T-helper 2 cell (primary cell): ENCODE measurements around the gene SCYL1.

ENCODE experiments used
- DNase-seq, 5 experiments: peaks; one replicate each; pipeline versions ENCODE4 v3.0.0 to v3.0.0-alpha.2; 2012 to 2022

Gene SCYL1

DNA sequence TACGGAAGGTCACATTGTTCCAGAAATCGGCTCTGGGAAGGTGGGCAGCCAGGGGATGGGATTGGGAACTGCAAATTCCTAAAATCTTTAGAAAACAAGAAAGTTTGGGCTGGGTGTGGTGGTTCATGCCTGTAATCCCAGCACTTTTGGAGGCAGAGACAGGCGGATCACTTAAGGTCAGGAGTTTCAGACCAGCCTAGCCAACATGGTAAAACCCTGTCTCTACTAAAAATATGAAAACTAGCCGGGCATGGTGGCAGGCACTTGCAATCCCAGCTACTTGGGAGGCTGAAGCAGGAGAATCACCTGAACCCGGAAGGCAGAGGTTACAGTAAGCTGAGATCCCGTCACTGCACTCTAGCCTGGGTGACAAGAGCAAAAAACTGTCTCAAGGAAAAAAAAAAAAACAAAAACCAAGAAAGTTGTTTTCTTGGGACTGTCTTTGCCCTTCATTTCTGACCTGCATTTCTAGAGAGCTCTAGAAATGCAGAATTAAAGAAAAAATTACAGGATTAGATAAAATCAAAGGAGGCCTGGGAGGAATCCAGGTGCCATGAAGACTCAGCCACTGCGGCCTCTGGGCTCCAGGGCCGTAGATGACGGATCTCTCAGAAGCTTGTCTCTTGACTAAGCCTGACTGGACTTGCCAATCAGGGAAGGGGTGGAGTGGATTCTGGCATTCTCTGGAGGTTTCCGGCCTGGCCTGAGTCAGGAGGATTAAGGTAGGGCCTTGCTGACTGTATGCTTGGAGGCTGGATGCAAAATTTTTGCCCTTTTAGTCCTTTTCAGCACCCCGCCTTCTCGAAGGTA is 31.3 kb upstream of the SCYL1 start:
- DNase-seq = no peak

DNA sequence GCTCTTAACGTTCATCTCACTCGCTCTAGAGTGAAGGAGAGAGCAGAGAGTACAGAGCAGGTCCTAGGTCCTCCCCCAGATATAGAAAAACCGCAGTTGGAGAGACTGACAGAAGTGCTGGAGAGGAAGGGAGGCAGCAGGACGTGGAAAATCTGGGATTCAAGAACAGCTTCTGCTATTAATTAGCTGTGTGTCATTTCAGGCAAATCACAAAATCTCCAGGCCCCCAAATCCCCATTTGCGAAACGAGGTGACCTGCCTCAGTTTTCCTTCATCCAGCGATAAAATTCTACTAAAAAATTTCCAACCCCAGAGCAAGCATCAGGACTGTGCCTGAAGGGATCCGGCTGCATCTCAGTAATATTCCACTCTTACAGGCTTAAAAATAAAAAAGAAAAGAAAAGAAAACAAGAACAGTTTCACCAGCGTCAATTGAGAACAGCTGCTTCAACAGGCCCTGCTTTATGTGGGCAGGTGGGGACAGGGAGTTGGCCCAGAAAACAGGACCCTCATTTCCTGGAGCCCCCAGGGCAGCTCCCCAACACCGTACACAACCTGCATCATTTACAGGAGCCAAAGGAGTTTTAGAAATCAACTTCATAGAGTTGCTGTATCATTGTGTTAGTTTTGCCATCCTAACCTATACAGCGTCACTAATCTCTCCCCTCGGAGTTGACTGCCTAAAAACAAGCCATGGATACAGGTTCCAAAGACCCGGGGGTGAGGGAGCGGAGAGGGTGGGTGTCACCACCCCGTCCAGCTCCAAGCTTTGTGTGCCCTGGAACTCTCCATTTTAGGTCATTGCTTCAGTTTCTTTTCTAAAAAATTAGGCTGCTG is 28.4 kb upstream of the SCYL1 start:
- DNase-seq = peak in 1 of 5 experiments; percentile 17

DNA sequence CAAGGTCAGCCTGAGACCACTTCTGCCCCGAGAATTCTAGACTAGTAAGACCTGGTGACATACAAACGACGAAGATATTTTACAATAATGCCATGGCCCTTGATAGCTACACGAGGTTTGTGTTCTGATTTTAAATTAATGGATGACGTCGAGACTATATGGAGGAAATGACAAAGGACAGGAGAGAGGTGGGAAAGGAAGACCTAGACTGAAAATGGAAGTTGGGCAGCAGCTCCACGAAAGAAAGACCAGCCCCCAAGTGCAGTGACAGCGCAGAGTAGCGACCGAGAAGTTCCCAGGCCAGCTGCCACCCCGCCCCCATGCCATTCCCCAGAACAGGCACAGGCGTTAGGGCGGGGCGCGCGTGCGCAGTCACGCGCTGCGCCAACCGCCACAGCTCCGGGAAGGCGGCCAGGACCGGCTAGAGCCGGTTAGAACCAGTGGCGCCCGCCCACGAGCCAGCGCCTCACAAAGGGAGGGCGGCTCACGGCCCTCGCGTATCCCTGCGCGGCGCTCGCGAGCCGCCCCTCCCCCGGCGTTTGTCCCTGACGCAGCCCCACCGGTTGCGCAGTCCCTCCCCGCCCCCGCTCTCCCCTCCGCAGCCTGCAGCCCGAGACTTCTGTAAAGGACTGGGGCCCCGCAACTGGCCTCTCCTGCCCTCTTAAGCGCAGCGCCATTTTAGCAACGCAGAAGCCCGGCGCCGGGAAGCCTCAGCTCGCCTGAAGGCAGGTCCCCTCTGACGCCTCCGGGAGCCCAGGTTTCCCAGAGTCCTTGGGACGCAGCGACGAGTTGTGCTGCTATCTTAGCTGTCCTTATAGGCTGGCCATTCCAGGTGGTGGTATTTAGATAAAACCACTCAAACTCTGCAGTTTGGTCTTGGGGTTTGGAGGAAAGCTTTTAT is 27.5 kb upstream of the SCYL1 start:
- DNase-seq = peak; percentile 96 to 100 (median 97)

DNA sequence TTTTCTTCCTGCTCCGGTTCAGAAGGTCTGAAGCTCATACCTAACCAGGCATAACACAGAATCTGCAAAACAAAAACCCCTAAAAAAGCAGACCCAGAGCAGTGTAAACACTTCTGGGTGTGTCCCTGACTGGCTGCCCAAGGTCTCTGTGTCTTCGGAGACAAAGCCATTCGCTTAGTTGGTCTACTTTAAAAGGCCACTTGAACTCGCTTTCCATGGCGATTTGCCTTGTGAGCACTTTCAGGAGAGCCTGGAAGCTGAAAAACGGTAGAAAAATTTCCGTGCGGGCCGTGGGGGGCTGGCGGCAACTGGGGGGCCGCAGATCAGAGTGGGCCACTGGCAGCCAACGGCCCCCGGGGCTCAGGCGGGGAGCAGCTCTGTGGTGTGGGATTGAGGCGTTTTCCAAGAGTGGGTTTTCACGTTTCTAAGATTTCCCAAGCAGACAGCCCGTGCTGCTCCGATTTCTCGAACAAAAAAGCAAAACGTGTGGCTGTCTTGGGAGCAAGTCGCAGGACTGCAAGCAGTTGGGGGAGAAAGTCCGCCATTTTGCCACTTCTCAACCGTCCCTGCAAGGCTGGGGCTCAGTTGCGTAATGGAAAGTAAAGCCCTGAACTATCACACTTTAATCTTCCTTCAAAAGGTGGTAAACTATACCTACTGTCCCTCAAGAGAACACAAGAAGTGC is 26.7 kb upstream of the SCYL1 start:
- peak in 4 of 5 experiments; percentile 40 to 85 (median 54) for DNase-seq

DNA sequence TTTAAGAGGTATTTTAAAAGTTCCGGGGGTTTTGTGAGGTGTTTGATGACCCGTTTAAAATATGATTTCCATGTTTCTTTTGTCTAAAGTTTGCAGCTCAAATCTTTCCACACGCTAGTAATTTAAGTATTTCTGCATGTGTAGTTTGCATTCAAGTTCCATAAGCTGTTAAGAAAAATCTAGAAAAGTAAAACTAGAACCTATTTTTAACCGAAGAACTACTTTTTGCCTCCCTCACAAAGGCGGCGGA is 26.2 kb upstream of the SCYL1 start:
- no peak for DNase-seq

DNA sequence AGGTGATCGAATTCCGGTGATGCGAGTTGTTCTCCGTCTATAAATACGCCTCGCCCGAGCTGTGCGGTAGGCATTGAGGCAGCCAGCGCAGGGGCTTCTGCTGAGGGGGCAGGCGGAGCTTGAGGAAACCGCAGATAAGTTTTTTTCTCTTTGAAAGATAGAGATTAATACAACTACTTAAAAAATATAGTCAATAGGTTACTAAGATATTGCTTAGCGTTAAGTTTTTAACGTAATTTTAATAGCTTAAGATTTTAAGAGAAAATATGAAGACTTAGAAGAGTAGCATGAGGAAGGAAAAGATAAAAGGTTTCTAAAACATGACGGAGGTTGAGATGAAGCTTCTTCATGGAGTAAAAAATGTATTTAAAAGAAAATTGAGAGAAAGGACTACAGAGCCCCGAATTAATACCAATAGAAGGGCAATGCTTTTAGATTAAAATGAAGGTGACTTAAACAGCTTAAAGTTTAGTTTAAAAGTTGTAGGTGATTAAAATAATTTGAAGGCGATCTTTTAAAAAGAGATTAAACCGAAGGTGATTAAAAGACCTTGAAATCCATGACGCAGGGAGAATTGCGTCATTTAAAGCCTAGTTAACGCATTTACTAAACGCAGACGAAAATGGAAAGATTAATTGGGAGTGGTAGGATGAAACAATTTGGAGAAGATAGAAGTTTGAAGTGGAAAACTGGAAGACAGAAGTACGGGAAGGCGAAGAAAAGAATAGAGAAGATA is 25.7 kb upstream of the SCYL1 start, which contains the start of gene MALAT1:
Gene MALAT1 (plus strand): TSS at position 69 of the 736 bp plus-strand sequence.
- peak; percentile 86 to 97 (median 89) for DNase-seq

DNA sequence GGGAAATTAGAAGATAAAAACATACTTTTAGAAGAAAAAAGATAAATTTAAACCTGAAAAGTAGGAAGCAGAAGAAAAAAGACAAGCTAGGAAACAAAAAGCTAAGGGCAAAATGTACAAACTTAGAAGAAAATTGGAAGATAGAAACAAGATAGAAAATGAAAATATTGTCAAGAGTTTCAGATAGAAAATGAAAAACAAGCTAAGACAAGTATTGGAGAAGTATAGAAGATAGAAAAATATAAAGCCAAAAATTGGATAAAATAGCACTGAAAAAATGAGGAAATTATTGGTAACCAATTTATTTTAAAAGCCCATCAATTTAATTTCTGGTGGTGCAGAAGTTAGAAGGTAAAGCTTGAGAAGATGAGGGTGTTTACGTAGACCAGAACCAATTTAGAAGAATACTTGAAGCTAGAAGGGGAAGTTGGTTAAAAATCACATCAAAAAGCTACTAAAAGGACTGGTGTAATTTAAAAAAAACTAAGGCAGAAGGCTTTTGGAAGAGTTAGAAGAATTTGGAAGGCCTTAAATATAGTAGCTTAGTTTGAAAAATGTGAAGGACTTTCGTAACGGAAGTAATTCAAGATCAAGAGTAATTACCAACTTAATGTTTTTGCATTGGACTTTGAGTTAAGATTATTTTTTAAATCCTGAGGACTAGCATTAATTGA is 25.0 kb upstream of the SCYL1 start:
- no peak for DNase-seq

DNA sequence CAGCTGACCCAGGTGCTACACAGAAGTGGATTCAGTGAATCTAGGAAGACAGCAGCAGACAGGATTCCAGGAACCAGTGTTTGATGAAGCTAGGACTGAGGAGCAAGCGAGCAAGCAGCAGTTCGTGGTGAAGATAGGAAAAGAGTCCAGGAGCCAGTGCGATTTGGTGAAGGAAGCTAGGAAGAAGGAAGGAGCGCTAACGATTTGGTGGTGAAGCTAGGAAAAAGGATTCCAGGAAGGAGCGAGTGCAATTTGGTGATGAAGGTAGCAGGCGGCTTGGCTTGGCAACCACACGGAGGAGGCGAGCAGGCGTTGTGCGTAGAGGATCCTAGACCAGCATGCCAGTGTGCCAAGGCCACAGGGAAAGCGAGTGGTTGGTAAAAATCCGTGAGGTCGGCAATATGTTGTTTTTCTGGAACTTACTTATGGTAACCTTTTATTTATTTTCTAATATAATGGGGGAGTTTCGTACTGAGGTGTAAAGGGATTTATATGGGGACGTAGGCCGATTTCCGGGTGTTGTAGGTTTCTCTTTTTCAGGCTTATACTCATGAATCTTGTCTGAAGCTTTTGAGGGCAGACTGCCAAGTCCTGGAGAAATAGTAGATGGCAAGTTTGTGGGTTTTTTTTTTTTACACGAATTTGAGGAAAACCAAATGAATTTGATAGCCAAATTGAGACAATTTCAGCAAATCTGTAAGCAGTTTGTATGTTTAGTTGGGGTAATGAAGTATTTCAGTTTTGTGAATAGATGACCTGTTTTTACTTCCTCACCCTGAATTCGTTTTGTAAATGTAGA is 24.3 kb upstream of the SCYL1 start:
- DNase-seq = peak in 2 of 5 experiments; percentile 31 to 68

DNA sequence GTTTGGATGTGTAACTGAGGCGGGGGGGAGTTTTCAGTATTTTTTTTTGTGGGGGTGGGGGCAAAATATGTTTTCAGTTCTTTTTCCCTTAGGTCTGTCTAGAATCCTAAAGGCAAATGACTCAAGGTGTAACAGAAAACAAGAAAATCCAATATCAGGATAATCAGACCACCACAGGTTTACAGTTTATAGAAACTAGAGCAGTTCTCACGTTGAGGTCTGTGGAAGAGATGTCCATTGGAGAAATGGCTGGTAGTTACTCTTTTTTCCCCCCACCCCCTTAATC is 23.8 kb upstream of the SCYL1 start:
- no peak for DNase-seq

DNA sequence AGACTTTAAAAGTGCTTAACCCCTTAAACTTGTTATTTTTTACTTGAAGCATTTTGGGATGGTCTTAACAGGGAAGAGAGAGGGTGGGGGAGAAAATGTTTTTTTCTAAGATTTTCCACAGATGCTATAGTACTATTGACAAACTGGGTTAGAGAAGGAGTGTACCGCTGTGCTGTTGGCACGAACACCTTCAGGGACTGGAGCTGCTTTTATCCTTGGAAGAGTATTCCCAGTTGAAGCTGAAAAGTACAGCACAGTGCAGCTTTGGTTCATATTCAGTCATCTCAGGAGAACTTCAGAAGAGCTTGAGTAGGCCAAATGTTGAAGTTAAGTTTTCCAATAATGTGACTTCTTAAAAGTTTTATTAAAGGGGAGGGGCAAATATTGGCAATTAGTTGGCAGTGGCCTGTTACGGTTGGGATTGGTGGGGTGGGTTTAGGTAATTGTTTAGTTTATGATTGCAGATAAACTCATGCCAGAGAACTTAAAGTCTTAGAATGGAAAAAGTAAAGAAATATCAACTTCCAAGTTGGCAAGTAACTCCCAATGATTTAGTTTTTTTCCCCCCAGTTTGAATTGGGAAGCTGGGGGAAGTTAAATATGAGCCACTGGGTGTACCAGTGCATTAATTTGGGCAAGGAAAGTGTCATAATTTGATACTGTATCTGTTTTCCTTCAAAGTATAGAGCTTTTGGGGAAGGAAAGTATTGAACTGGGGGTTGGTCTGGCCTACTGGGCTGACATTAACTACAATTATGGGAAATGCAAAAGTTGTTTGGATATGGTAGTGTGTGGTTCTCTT is 23.2 kb upstream of the SCYL1 start:
- DNase-seq = peak in 1 of 5 experiments; percentile 31

DNA sequence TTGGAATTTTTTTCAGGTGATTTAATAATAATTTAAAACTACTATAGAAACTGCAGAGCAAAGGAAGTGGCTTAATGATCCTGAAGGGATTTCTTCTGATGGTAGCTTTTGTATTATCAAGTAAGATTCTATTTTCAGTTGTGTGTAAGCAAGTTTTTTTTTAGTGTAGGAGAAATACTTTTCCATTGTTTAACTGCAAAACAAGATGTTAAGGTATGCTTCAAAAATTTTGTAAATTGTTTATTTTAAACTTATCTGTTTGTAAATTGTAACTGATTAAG is 22.7 kb upstream of the SCYL1 start:
- no peak for DNase-seq

DNA sequence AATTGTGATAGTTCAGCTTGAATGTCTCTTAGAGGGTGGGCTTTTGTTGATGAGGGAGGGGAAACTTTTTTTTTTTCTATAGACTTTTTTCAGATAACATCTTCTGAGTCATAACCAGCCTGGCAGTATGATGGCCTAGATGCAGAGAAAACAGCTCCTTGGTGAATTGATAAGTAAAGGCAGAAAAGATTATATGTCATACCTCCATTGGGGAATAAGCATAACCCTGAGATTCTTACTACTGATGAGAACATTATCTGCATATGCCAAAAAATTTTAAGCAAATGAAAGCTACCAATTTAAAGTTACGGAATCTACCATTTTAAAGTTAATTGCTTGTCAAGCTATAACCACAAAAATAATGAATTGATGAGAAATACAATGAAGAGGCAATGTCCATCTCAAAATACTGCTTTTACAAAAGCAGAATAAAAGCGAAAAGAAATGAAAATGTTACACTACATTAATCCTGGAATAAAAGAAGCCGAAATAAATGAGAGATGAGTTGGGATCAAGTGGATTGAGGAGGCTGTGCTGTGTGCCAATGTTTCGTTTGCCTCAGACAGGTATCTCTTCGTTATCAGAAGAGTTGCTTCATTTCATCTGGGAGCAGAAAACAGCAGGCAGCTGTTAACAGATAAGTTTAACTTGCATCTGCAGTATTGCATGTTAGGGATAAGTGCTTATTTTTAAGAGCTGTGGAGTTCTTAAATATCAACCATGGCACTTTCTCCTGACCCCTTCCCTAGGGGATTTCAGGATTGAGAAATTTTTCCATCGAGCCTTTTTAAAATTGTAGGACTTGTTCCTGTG is 22.1 kb upstream of the SCYL1 start:
- peak in 1 of 5 experiments; percentile 80 for DNase-seq

DNA sequence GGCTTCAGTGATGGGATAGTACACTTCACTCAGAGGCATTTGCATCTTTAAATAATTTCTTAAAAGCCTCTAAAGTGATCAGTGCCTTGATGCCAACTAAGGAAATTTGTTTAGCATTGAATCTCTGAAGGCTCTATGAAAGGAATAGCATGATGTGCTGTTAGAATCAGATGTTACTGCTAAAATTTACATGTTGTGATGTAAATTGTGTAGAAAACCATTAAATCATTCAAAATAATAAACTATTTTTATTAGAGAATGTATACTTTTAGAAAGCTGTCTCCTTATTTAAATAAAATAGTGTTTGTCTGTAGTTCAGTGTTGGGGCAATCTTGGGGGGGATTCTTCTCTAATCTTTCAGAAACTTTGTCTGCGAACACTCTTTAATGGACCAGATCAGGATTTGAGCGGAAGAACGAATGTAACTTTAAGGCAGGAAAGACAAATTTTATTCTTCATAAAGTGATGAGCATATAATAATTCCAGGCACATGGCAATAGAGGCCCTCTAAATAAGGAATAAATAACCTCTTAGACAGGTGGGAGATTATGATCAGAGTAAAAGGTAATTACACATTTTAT is 21.4 kb upstream of the SCYL1 start:
- no peak for DNase-seq

DNA sequence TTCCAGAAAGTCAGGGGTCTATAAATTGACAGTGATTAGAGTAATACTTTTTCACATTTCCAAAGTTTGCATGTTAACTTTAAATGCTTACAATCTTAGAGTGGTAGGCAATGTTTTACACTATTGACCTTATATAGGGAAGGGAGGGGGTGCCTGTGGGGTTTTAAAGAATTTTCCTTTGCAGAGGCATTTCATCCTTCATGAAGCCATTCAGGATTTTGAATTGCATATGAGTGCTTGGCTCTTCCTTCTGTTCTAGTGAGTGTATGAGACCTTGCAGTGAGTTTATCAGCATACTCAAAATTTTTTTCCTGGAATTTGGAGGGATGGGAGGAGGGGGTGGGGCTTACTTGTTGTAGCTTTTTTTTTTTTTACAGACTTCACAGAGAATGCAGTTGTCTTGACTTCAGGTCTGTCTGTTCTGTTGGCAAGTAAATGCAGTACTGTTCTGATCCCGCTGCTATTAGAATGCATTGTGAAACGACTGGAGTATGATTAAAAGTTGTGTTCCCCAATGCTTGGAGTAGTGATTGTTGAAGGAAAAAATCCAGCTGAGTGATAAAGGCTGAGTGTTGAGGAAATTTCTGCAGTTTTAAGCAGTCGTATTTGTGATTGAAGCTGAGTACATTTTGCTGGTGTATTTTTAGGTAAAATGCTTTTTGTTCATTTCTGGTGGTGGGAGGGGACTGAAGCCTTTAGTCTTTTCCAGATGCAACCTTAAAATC is 20.8 kb upstream of the SCYL1 start:
- DNase-seq = no peak

DNA sequence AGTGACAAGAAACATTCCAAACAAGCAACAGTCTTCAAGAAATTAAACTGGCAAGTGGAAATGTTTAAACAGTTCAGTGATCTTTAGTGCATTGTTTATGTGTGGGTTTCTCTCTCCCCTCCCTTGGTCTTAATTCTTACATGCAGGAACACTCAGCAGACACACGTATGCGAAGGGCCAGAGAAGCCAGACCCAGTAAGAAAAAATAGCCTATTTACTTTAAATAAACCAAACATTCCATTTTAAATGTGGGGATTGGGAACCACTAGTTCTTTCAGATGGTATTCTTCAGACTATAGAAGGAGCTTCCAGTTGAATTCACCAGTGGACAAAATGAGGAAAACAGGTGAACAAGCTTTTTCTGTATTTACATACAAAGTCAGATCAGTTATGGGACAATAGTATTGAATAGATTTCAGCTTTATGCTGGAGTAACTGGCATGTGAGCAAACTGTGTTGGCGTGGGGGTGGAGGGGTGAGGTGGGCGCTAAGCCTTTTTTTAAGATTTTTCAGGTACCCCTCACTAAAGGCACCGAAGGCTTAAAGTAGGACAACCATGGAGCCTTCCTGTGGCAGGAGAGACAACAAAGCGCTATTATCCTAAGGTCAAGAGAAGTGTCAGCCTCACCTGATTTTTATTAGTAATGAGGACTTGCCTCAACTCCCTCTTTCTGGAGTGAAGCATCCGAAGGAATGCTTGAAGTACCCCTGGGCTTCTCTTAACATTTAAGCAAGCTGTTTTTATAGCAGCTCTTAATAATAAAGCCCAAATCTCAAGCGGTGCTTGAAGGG is 20.0 kb upstream of the SCYL1 start:
- no peak for DNase-seq

DNA sequence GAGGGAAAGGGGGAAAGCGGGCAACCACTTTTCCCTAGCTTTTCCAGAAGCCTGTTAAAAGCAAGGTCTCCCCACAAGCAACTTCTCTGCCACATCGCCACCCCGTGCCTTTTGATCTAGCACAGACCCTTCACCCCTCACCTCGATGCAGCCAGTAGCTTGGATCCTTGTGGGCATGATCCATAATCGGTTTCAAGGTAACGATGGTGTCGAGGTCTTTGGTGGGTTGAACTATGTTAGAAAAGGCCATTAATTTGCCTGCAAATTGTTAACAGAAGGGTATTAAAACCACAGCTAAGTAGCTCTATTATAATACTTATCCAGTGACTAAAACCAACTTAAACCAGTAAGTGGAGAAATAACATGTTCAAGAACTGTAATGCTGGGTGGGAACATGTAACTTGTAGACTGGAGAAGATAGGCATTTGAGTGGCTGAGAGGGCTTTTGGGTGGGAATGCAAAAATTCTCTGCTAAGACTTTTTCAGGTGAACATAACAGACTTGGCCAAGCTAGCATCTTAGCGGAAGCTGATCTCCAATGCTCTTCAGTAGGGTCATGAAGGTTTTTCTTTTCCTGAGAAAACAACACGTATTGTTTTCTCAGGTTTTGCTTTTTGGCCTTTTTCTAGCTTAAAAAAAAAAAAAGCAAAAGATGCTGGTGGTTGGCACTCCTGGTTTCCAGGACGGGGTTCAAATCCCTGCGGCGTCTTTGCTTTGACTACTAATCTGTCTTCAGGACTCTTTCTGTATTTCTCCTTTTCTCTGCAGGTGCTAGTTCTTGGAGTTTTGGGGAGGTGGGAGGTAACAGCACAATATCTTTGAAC is 19.2 kb upstream of the SCYL1 start:
- no peak for DNase-seq
